Measurements from ENCODE around the gene SLC48A1.
A peak's percentile ranks its signal among the peaks of the same experiment; 100 is the strongest.
"Not testable (repeated sequence)": the region's sequence is repeated elsewhere in the genome, so short reads cannot be mapped to it uniquely, and the experiment has no call there.

SLC48A1 gene

DNA sequence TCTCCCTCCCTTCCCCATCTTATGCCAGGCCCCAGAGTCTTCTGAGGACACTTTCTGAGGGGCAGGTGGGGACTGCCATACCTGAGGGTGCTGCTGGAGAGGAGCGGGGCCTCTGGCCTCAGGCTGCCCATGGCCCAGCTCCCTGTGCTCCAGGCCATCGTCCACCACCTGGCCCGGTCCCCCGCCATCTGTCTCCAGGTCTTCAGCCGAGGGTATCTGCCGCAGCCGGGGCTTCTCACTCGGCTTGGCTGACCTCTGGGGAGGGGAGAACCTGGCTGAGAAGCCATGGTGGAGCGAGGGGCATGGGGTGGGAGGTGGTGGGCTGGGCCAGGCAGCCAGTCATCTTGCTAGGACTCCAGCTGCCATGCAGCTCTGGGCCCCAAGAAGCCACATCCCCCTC lies 21.6 kb downstream of the SLC48A1 start:
- no peak for DNase-seq

- no peak for DNase-seq
These were observed 22.2 kb downstream of the SLC48A1 start for GRCh38 chr12:47795121-47795813.

DNA sequence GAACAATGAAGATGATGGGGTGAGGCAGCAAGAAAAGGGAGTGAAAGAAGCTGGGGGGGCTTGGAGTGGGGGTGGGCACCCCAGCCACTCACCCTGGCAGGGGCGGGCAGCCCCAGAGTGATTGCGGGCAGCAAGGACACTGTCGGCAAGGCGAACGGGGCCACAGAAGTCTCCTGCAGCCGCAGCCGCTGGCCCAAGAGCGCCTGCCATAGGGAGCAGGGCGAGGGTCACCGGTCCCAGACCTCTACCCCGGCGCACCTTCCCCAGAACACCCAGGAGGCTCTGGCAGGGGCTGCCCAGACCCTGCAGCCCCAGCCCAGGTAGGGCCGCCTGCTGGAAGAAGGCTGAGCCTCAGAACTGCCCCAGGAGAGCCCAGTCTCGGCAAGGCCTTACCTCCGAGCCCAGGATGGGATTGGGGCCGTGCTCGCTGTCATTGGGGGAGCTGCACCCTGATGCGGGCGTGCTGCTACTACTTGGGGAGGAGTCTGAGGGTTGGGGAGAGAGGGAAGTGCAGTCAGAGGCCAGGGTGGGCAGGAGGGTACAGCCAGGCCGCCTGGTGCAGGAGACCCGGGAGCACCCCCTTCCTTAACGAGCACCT lies 22.9 kb downstream of the SLC48A1 start:
- DNase-seq = no peak

GRCh38 chr12:47797441-47797840 lies 24.4 kb downstream of the SLC48A1 start:
- DNase-seq = peak; percentile 54

DNA sequence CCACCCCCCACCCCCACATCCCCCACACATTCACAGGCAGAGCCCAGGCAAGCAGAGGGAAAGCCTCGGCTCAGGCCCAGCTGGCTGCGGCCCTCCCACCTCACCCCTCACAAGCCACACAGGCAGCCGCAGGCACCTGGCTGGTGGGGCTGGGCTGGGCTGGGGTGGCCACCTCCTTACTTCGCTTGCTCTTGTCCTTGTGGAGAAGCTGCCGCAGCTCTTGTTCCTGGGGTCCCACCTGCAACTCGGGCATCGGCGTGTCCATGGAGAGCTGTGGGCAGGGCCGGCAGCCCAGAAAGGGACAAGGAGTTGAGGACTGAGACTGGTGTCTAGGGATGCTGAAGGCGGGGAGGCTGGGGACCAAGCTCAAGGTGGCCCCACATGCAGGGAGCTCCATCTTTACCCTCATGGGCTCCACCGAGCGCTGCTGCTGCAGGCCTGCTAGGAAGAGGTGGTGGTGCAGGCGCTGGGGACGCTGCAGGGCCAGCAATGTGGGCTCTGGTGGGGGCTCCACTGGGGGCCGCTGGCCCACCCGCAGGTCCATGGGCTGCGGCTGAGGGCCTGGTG lies 25.4 kb downstream of the SLC48A1 start:
- DNase-seq = no peak

DNA sequence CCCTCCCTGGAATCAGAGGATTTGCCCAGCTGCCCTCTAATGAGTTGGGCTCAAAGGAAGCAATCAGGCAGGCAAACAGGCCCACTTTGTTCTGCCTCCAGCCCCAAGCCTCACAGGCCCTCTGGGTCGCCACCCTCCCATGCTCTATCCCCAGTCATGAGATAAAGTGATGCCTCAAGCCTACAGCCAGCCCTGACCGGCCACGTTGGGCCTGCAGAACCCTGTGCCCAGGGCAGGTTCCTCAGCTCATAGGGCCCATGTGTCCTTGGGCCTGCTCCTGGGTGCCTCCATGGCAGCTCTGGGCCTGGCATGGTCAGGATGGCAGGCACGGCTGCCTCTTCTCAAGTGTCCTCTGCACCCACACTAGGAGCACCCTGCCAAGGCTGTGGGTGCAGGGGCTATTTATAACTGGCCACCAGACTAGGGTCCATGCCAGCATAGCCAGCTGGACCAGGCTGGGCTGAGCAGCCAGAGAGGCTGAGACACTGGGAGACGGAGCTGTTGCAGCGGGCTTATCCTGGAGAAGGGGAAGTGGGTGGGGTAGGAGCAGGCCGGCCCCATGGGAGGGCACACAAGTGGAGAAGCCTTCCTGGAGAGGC lies 26.4 kb downstream of the SLC48A1 start:
- DNase-seq = no peak

- no peak for DNase-seq
These were observed 27.5 kb downstream of the SLC48A1 start for GRCh38 chr12:47800582-47800981.

GRCh38 chr12:47801170-47801903 lies 28.3 kb downstream of the SLC48A1 start:
- DNase-seq = no peak

GRCh38 chr12:47801904-47802246 lies 28.8 kb downstream of the SLC48A1 start:
- DNase-seq = no peak

- no peak for DNase-seq
These were observed 29.3 kb downstream of the SLC48A1 start for GRCh38 chr12:47802312-47802711.

- no peak for DNase-seq
These were observed 30.3 kb downstream of the SLC48A1 start for GRCh38 chr12:47803191-47803875.

- DNase-seq = no peak
These were observed 31.1 kb downstream of the SLC48A1 start for GRCh38 chr12:47804171-47804570.

DNA sequence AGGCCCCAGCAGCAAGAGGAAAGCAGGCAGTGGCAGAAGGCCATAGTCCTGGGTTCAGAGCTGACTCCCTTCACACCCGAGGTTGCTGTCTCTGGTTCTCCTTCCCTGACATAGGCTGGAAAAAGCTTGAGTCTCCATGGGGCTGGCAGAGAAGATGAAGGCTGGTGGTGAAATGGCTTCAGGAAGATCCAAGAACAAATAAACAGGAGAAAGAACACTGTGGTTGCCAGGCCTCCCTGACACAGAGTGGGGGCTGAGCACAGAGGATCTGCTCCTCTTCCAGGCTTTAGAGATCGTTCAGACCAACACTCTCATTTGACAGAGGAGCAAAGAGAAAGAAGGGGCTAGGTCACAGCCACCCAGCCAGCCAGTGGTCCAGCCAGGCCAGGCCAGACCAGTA lies 32.4 kb downstream of the SLC48A1 start:
- DNase-seq = no peak

- no peak for DNase-seq
These were observed 34.3 kb downstream of the SLC48A1 start for GRCh38 chr12:47807338-47807737.

- DNase-seq = peak; percentile 76
These were observed 35.0 kb downstream of the SLC48A1 start for GRCh38 chr12:47808050-47808449.

DNA sequence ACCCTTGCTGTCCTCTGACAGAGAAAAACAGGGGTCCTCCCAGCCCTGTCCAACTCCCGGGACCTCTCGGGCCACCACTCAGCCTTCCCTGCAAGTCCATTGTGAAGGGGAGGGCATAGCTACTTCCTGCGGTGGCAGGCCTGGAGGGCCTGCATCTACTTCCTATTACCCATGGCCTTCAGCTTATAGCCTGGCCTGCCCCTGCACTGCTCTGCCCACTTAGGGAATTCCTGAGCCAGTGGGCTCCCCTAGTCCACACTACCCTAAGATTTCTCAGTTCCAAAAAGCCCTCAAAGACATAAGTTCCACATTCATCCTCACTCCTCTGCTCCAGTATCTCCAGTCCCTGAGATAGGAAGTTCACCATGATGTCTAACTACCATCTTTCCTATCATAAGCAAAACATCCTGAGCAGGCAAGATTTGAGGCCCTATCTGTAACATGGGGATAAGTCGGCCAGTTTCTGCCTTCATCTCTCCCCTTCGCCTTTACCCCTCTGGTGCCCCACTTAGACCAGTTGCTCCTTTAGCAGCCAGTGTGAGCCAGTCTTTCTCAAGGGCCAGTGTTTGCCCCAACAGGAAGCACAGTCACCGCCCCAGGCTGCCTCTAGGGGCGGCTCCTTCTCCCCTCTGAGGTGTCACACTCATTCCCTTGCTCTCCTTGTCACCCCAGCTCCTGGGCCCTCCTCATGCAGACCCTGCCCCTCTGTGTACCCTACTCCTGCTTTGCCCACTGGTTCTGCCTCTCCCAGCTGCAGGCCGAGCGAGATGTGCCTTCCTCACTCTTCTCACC lies 35.7 kb downstream of the SLC48A1 start:
- peak; percentile 51 for DNase-seq

DNA sequence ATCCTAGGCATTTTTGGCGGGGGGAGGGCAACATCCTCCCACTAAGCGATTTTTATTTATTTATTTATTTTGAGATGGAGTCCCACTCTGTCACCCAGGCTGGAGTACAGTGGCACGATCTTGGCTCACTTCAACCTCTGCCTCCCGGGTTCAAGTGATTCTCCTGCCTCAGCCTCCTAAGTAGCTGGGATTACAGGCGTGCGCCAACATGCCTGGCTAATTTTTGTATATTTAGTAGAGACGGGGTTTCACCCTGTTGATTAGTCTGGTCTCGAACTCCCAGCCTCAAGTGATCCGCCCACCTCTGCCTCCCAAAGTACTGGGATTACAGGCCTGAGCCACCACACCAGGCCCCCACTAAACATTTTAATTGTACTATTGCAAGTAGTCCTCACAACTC lies 36.5 kb downstream of the SLC48A1 start:
- DNase-seq = not testable (repeated sequence)

DNA sequence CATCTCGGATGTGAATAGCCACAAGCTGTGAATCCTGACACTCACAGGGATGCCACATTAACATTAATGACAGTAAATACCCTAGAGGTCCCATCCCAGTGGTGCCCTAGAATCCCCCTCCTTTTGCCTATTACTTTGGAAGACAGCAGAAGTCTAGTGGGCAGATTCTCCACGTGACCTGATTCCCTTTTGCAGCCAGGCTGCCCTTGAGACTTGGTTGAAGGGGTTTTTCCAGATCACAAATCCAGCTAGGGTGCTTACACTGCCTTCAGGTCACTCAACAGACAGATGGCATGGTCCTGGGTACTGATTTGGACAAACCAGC lies 38.0 kb downstream of the SLC48A1 start:
- no peak for DNase-seq

GRCh38 chr12:47811581-47812484 lies 38.8 kb downstream of the SLC48A1 start:
- no peak for DNase-seq

GRCh38 chr12:47812797-47813510 lies 39.9 kb downstream of the SLC48A1 start:
- DNase-seq = peak; percentile 91
